HG03432 (cell line): ENCODE data around the gene WDR59.
"Not testable (repeated sequence)": the region's sequence is repeated elsewhere in the genome, so short reads cannot be mapped to it uniquely, and the experiment has no call there.

Experiments
- ATAC-seq: cut with Tn5 transposase; IDR thresholded peaks from one replicate; pipeline ENCODE4 v1.9.1; 2021; ENCODE audit warnings: mild to moderate bottlenecking, moderate library complexity; ENCODE audit not compliant: unreplicated experiment

Gene WDR59

GRCh38 chr16:74921051-74921450 is 63.9 kb downstream of the WDR59 start:
- ATAC-seq, result no peak

DNA sequence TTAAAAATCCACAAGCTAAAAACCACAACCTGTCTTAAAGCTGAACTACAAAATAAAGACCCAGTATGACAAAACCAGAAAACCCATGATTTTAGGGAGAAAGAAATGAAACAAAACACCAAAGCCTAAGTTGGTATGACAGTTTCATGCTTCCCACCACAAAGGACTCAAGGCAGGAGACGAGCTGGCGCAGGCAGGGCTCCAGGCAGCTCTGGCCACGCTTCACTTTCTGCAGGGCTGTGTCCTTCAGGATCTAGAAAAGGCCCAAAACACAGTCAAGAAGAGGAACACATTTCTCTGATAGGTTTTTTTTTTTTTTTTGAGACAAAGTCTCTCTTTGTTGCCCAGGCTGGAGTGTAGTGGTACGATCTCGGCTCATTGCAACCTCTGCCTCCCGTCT is 75.3 kb downstream of the WDR59 start:
- no peak for ATAC-seq

GRCh38 chr16:74908759-74909158 is 76.2 kb downstream of the WDR59 start:
- ATAC-seq, result not testable (repeated sequence)

DNA sequence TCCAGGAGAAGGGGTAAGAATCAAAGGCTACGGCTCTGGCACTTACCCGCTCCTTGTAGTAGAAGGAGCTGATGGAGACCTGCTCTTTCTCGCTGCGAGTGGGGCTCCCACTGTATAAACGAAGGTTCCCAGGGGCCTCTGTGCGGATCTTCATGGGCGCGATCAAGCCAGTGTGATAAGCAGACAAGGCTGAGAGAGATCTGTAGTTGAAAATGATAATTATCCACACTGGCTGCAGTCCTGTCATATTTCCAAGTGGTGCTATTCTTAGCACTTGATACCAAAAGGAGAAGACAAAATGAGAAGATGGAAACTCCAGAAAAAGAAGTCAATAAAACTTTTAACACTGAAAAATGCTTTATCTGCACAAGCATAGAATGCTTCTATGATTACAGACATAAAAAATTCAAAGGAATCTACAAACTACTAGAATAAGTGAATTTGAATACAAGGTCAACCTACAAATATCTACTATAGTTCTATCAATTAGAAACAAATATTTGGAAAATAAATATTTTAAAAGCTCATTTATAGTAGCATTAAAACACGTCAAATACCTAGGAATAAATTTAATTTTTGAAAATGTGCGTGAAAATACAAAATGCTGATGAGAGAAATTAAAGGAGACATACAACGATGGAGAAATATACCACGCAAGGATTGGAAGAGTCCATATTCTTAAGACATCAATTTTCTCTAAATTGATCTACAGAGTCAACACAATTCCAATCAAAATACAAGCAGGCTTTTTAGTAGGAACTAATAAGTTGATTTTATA is 80.8 kb downstream of the WDR59 start:
- no peak for ATAC-seq

DNA sequence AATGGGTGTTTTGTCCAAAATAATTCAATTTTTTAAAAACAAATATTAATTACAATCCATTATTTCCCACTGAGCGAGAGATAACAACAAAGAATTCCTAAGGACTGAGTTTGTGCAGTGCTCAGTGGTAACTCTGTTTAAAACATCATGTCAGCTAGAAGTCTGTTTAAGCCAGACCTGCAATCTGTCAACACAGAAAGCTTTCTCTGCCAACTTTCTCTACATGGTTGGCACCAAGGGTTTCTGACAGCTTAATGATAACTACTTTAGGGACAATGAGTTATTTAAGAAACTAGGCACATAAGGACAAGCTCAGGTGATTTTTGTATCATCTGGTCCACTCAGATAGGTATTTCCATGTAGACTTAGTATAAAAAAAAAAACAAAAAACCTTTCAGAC is 81.8 kb downstream of the WDR59 start:
- no peak for ATAC-seq

DNA sequence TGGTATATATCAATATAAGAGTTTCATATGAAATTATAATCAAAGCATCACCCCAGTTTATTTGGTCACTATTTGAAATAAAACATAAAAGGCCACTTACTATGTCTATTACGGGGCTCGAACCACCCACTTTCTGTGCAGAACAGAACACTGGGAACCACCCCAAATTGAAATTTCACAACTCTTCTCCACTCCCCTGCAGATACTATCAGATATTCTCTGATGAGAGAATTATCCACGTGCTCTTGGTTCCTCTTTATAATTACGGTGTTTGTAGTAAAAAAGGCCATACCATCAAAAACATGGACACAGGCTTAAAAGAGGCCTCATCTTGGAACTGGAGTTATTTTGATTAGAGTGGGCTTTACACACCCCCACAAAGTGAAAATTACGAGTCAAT is 82.8 kb downstream of the WDR59 start:
- ATAC-seq, result no peak

GRCh38 chr16:74901606-74902005 is 83.3 kb downstream of the WDR59 start:
- no peak for ATAC-seq

DNA sequence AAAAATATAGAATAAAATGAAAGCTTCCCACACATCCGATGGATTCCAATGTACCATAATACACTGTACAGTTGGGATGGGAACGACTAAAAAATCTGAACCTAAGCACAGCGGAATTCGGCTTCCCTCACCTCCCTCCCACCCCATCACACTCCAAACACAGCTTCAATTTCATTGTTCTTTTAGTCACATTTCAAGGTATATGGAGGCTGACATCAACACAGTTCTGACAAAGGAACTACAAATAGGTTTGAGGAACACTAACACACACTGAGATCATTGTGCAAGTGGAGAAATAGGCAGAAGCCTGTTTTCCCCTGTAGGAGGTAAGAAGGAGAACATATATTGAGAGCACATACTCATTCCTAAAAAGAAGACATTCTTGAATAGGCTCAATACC is 85.1 kb downstream of the WDR59 start:
- ATAC-seq, result no peak

- no peak for ATAC-seq
These were observed 86.3 kb downstream of the WDR59 start for GRCh38 chr16:74898659-74899058.

DNA sequence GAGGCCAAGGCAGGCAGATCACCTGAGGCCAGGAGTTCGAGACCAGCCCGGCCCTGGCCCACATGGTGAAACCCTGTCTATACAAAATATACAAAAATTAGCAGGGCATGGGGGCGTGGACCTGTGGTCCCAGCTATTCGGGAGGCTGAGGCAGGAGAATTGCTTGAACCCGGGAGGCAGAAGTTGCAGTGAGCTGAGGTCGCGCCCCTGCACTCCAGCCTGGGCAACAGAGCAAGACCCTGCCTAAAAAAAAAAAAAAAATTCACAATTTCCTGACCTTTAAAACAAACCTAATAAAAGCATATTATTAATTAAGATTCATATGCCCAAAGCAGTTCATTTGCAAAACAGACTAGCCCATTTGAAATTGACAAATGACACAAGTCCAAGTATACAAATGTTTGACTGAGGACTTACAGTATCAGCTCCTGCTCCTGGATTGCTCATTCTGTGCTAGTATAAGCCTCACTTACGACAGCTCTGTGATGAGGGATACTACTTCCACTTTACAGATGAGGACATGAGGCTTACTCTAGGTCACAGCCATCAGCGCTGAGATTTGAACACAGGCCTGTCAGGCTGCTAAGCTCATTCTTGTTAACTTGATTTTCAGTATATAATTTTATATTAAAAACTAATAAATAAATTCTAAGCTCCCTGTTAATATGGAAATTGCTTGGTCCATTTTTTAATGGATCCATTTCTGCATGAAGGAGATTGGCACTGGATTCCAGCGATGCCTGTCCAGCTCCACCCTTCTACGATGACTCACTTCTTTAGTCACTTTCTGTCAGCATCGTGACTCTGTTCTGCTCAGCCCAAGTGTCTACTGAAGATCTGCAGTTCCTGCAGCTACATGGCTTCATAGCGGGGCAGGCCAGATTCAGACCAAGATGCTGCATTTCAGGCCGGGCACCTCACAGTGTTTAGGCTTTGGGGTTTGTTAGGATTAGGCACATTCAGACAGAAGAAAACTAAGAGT is 88.2 kb downstream of the WDR59 start:
- no peak for ATAC-seq

DNA sequence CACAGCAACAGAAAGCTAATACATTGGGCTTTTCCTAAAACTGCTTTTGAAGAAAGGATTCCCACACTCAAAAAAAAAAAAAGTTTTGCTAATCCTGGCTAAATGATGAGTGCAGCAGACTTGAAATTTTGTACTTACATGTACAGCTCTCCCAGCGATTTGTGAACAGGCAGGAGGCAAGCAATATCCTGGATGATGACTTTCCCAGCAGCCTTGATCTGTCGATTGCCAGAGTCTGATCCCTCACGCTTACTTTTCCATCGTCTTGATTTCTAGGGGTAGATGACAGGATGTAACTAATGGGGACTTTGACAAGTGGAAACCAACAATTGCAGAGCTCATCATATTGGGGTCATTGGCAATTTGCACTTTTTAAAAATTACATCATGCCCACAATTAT is 91.4 kb downstream of the WDR59 start:
- no peak for ATAC-seq

DNA sequence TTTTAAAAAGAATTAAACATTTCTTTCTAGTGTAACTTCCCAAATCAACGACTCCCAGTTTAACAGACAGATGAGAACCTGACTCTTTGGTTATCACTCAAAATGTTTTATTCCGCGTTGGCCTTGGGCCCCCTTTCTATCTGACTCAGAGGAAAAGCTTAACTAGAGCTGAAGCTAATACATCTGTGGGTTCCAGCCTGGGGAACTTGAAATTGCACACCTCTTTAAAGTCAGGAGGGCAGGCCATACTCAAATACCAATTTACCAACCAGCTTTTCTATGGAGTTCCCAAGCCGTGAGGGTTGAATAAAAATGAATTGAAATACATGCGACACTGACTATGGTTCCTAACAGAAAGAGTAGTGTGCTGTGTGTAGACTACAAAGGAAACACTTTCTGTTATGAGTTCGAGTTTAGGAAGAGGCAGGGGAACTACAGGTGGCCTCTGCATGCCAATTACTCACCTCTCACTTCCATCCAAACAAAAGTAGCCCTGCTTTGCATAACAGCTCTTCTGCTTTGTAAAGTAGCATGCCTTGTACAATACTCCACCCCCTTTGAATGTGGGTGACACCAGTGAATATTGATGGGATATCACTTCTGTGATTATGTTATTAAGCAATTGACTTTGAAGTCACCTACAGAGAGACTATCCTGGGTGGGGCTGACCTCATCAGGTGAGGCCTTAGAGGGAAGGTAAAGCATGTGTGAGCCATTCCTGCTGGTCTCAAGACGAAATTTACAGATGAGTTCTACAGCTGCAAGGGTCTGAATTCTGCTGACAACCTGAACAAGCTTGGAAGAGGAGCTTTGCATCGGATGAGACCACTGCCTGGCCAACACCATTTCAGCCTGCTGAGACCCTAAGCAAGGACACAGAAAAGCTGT is 92.1 kb downstream of the WDR59 start:
- ATAC-seq, result peak; percentile 88

- no peak for ATAC-seq
These were observed 96.0 kb downstream of the WDR59 start for GRCh38 chr16:74888888-74889287.

DNA sequence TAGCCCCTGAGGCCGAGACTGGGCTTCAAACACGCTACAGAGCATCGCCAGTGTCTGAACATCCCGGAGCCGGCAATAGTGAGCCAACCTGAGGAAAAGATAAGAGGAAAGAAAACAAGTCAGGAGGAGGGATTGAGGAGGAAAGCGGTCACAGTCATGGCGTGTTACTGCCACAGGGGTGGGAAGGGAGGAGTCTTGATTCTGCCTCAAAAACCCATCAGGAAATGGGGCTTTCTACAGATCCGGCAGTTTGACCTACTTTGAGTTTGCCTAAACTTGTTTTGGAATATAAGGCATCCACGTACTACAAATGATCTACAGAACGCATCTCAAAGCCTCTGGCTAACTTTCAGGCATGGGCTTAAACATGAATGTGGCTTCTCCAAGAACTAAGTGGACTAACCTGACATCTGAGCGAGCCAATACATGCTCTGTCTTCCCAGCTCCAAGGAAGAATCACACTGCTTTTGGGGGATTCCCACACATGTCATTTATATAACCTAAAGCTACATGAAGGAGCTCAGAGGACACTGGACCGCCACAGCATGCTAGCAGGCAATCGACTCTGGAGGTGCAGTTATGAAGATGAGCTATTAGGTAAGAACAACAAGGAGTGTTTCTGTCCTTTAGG is 96.6 kb downstream of the WDR59 start:
- ATAC-seq, result no peak

- no peak for ATAC-seq
These were observed 97.8 kb downstream of the WDR59 start for GRCh38 chr16:74887084-74887483.

DNA sequence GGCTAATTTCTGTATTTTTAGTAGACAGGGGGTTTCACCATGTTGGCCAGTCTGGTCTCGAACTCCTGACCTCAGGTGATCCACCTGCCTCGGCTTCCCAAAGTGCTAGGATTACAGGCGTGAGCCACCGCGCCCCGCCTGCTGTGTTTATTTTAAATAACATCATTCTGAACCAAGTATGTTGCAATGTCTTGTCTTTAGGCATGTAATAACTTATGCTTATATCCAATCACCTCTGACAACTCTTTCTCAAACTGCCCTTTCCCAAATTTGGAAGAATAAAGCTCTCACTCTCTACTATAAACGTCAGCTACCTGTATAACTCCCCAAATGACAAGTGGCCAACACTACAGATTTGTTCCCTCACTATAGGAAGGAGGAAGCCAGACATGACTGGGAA is 107.2 kb downstream of the WDR59 start:
- no peak for ATAC-seq

DNA sequence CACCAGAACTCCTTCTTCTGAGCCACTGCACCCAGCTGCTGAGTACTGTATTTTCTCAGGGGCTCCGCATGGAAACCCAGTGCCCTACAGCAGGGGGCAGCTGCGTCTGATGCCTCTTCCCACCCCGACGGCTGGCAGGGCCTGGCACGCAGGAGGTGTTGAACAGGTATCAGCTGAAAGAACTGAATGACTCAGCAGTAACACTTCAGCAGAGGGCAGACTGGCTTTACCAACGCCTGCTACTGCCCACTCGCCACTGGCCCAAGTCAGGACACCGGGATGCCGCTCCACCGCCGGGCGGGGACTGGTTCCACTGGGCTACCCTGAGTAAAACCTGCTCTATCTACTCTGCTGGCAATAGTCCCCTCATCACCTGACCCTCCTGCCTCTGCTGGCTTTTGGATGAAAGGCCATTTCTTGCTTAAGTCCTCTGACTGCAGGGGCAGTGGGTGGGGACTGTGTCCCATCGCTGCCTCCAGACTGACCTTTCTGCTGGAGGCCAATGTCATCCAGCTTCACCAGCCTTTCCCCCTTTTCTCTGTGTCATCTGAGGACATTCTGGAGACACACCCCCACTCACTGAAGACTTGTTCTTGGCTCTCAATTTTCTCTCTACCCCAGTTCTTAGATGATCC is 109.9 kb downstream of the WDR59 start:
- no peak for ATAC-seq

GRCh38 chr16:74874123-74874522 is 110.8 kb downstream of the WDR59 start:
- ATAC-seq, result no peak

DNA sequence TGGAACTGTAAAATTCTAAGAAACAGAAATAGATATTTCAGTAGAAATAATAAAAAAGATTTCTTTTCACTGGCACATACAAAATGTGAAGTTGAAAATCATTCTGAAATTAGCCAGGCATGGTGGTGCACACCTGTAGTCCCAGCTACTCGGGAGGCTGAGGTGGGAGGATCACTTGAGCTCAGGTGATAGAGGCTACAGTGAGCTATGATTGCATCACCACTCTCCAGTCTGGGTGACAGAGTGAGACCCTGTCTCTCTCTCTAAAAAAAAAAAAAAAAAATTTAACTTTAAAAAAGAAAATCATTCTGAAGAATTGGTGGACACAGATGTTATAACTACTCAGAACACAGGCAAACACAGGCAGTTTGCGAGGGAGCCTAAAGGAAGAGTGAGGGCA is 112.6 kb downstream of the WDR59 start:
- no peak for ATAC-seq

DNA sequence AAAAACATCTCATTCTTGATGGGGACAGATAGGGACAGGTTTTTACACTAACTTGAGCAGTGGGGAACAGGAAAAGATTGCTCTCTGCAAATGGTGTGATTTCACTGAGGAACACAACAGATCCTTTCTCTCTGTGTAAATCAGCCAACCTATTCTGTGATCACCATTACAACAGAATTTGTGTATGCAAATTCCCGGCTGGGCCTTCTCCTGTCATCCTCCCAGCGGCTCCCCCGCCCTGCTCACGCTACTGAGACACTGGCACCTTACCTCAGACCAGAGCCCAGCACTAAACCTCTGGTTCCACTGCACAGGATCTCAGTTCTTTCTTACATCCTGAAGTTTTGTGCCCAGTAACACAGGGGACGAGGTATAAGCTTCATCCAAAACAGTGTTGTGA is 113.3 kb downstream of the WDR59 start:
- no peak for ATAC-seq
